Activated CD8-positive, alpha-beta T cell treated with anti-CD3 and anti-CD28 coated beads for 36 hours (primary cell): ENCODE data around the gene TLCD3A. TPM values are rescaled to one million over a fixed set of nuclear protein-coding genes. Genes with fewer than 3 reads are reported as not detected.

Experiments
- ATAC-seq: fragments of 200-7000 bp; cut with Tn5 transposase; one replicate; pipeline ENCODE4 v1.10.0; 2021; ENCODE audit warnings: mild to moderate bottlenecking, moderate library complexity
- CTCF ChIA-PET: fragments of 350-600 bp; sonication (Branson Sonifier 250); formaldehyde crosslinking; loops from one replicate; lab custom pipeline; 2021; ENCODE audit warnings: antibody characterized with exemption; lab: Charles Lee
- POLR2A ChIA-PET: fragments of 350-600 bp; sonication (Branson Sonifier 250); formaldehyde crosslinking; loops from one replicate; lab custom pipeline; 2021; ENCODE audit warnings: antibody characterized with exemption; lab: Charles Lee
- DNase-seq: peaks from one replicate; pipeline ENCODE4 v3.0.0-alpha.2; 2020
- H3K27ac Mint-ChIP-seq: one replicate; pipeline ENCODE4 v1.8.0; 2021; ENCODE audit warnings: mild to moderate bottlenecking, mixed read lengths
- H3K27me3 Mint-ChIP-seq: one replicate; pipeline ENCODE4 v1.8.0; 2021; ENCODE audit warnings: mixed read lengths
- H3K36me3 Mint-ChIP-seq: one replicate; pipeline ENCODE4 v1.8.0; 2021; ENCODE audit warnings: low read depth, mixed read lengths
- H3K4me1 Mint-ChIP-seq: one replicate; pipeline ENCODE4 v1.8.0; 2021; ENCODE audit warnings: low read depth, mixed read lengths
- H3K4me3 Mint-ChIP-seq: one replicate; pipeline ENCODE4 v1.8.0; 2021; ENCODE audit warnings: mild to moderate bottlenecking, moderate library complexity, mixed read lengths
- H3K9me3 Mint-ChIP-seq: one replicate; pipeline ENCODE4 v1.8.0; 2021; ENCODE audit warnings: mixed read lengths
- intact Hi-C: fragments of 100-400 bp; cut with micrococcal nuclease; formaldehyde crosslinking; loops from one replicate; pipeline ENCODE4 v1.10.0; 2022
- total RNA-seq, 2 experiments: library from RNA; stranded (reverse); gene quantifications; one replicate each; pipeline ENCODE4 v1.2.3, GENCODE V29; 2021
- TF ChIP-seq, protein P1 (sequence below): fragments of 200-600 bp; IDR thresholded peaks from one replicate; pipeline ENCODE4 v1.8.0; 2022; ENCODE audit warnings: antibody characterized with exemption, mild to moderate bottlenecking

Gene TLCD3A
- total RNA-seq, 2 experiments from 2014 or later = 30.9 to 34.4 TPM

DNA sequence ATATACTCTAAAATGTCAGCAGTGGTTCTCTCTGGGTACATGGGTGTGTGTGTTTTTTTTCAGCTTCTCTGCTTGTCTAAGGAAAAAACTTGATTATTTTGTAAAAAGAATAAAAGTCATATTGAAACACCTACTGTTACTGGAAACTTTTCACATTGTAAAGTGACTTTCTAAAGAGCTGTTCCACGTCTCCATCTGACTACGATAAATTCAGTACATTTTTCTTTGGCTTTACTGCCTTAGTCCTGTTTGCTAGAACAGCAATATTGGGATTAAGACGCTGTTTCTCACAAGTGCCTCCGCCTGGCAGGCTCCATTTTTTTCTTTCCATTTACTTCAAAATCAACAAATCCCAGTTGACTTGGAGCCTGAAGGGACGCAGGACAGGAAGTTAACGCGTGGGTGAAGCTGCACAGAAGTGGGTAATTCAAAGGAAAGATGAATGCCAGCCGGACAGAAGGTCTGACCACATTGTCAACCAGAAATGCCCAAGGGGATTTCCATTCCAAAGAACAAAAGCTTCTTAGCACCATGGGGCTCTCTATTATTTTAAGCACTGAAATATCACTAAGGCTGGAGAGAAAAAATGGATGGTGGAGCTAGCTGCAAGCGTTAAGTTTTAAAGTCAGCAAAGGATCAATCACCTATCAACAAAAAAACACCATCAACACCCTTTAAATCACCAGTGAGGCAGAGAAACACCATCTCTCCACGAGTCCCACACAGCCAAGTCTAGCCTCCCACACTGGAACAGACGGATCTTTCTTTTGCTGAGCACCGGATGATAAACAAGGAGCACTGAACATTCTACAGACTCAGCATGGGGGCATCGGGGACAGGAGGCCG is 41.3 kb downstream of the TLCD3A start:
- Mint-ChIP-seq H3K4me3 (peak overlapping the region; percentile 38), H3K27ac (peak overlapping the region; percentile 82), H3K27me3 (no peaks in the 10 kb centered on the region), H3K4me1 (peaks cover 22% of the 10 kb centered on the region), H3K36me3 (peaks cover 64% of the 10 kb centered on the region), H3K9me3 (no peaks in the 10 kb centered on the region)
- TF ChIP-seq, protein P1, sequence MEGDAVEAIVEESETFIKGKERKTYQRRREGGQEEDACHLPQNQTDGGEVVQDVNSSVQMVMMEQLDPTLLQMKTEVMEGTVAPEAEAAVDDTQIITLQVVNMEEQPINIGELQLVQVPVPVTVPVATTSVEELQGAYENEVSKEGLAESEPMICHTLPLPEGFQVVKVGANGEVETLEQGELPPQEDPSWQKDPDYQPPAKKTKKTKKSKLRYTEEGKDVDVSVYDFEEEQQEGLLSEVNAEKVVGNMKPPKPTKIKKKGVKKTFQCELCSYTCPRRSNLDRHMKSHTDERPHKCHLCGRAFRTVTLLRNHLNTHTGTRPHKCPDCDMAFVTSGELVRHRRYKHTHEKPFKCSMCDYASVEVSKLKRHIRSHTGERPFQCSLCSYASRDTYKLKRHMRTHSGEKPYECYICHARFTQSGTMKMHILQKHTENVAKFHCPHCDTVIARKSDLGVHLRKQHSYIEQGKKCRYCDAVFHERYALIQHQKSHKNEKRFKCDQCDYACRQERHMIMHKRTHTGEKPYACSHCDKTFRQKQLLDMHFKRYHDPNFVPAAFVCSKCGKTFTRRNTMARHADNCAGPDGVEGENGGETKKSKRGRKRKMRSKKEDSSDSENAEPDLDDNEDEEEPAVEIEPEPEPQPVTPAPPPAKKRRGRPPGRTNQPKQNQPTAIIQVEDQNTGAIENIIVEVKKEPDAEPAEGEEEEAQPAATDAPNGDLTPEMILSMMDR = no peak
- intact Hi-C loops = no loop called here
- POLR2A ChIA-PET = interaction anchor here (0.8 to 1.1 kb wide), 3 partner anchors 8 to 12 kb away, joined by 3 to 6 read pairs (median 5); partner anchors contain the start of genes GLOD4 and MRM3
- CTCF ChIA-PET = interaction anchor here (1.2 to 1.8 kb wide), 4 partner anchors 8 to 283 kb away, joined by 3 to 6 read pairs (median 5); partner anchors contain the start of genes GEMIN4, GLOD4, MRM3 and TIMM22
- DNase-seq (peak; percentile 41), ATAC-seq (peak; percentile 34)

DNA sequence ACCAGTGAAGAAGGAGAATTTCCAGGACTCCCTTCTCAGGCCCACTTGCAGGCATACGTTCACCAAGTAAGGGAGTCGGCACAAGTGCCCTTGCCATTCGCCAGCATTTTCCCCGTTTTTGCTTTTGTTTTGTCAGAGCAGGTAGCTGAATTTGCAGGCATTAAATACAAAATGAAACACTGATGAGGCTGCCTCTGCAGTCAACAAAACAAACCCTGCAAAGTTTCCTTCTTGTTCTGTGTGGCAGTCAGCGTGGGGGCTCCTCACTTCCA is 41.9 kb downstream of the TLCD3A start:
- Mint-ChIP-seq H3K36me3 (peaks cover 63% of the 10 kb centered on the region), H3K27me3 (no peaks in the 10 kb centered on the region), H3K9me3 (no peaks in the 10 kb centered on the region), H3K4me1 (peaks cover 22% of the 10 kb centered on the region), H3K4me3 (no peak overlapping the region), H3K27ac (peak overlapping the region; percentile 82)
- POLR2A ChIA-PET = interaction anchor here (1.0 kb wide), 1 partner anchor 9 kb away, joined by 3 read pairs; no protein-coding TSS in a partner anchor
- ATAC-seq = no peak
- no peak for DNase-seq
- intact Hi-C loops = no loop called here
- TF ChIP-seq, protein P1 = no peak
- CTCF ChIA-PET = interaction anchor here (1.2 to 1.8 kb wide), 2 partner anchors 8 to 21 kb away, joined by 3 to 5 read pairs; partner anchors contain the start of genes GEMIN4, GLOD4 and MRM3

DNA sequence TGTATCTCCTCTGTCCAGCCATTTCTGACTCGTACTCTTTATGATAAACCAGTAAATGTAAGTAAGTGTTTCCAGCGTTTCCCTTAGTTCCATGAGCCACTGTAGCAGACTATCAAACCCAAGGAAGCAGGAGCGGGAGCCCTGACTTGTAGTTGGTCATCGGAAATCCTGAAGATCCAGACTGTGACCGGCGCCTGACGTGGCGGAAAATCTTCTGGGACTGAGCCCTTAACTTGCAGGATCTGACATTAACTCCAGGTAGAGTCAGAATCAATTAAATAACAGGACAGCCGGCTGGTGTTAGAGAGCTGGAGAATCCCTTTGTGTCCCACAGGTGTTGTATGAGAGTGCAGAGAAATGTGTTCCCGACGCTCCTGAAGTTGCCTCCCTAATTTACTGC is 45.7 kb downstream of the TLCD3A start:
- peak overlapping the region; percentile 16 for H3K27ac Mint-ChIP-seq
- H3K4me3 Mint-ChIP-seq = no peak overlapping the region
- ChIA-PET POLR2A (no interaction called here), CTCF (interaction anchor here (1.5 to 1.8 kb wide), 2 partner anchors 78 to 203 kb away, joined by 5 to 6 read pairs; no protein-coding TSS in a partner anchor)
- intact Hi-C loops = no loop called here
- H3K9me3 Mint-ChIP-seq = no peaks in the 10 kb centered on the region
- no peak for DNase-seq
- no peaks in the 10 kb centered on the region for H3K27me3 Mint-ChIP-seq
- peaks cover 54% of the 10 kb centered on the region for H3K36me3 Mint-ChIP-seq
- TF ChIP-seq, protein P1 = no peak
- no peak for ATAC-seq
- H3K4me1 Mint-ChIP-seq = peaks cover 29% of the 10 kb centered on the region

DNA sequence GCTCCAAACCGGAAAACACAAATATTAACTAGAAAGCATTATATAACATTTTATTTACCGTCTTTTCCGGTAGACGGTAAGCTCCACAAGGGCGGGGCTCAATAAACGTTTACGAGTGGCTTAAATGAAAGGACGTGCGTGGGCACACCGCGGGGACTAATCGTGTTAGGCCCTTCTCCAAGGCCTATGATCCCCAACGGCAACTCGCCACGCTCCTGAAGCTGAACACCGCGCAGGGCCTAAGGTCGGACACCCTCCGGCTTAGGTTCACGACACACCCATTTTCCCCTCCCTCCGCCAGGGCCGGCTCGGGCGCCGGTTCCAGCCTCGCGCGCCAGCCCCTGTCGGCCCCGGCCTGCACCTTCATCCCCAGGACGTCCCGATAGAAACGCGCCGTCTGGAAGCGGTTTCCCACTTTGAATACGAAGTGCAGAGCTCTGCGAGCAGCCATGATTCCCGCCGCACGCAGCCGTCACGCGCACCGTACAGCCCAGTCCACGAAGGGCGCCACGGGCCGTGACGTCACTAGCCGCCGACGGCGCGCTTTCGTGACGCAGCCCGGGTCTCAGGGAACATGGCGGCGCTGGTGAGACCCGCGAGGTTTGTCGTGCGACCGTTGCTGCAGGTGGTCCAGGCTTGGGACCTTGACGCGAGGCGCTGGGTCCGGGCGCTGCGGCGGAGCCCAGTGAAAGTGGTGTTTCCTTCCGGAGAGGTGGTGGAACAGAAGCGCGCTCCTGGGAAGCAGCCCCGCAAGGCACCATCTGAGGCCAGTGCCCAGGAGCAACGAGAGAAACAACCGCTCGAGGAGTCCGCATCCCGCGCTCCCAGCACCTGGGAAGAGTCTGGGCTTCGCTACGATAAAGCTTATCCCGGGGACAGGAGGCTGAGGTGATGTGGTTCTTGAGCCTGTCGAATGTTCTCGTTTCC is 49.7 kb downstream of the TLCD3A start, which contains the start of the genes GLOD4 and MRM3:
GLOD4 (minus strand) TSS at position 476 of the 927 bp plus-strand sequence; CDS start at position 451, 25 bp downstream.
MRM3 (plus strand) TSS at position 549 of the 927 bp plus-strand sequence; CDS start at position 575, 26 bp downstream.
- peak; percentile 95 for ATAC-seq
- Mint-ChIP-seq H3K4me3 (peak within 1 kb of the TSS; percentile 89), H3K36me3 (peaks cover 33% of the 10 kb centered on the region), H3K27ac (peak within 1 kb of the TSS; percentile 96), H3K9me3 (no peaks in the 10 kb centered on the region), H3K27me3 (no peaks in the 10 kb centered on the region), H3K4me1 (peaks cover 32% of the 10 kb centered on the region)
- CTCF ChIA-PET = interaction anchor here (0.7 to 2.6 kb wide), 13 partner anchors 8 to 370 kb away, joined by 3 to 10 read pairs (median 3); partner anchors contain the start of gene TIMM22
- peak; percentile 96 for DNase-seq
- intact Hi-C loops = no loop called here
- POLR2A ChIA-PET = interaction anchor here (0.5 to 3.1 kb wide), 22 partner anchors 8 to 431 kb away, joined by 3 to 34 read pairs (median 4); partner anchors contain the start of genes GEMIN4, NXN, TIMM22 and VPS53
- TF ChIP-seq, protein P1 = peak; percentile 15
